Parathyroid adenoma (tissue), 2 donors: ENCODE measurements around the gene TGM2.
A peak's percentile ranks its signal among the peaks of the same experiment; 100 is the strongest.

ENCODE experiments used
- H2AFZ ChIP-seq: fragments of 300-600 bp; sonication (generic); one replicate; pipeline ENCODE4 v1.7.0; 2017; ENCODE audit warnings: antibody characterized with exemption, mild to moderate bottlenecking
- H3K27ac ChIP-seq: fragments of 300-600 bp; sonication (generic); one replicate; pipeline ENCODE4 v1.7.0; 2017
- H3K27me3 ChIP-seq: fragments of 300-600 bp; sonication (generic); one replicate; pipeline ENCODE4 v1.7.0; 2017; ENCODE audit warnings: low read length; ENCODE audit not compliant: control insufficient read depth, insufficient read depth
- H3K36me3 ChIP-seq: fragments of 300-600 bp; sonication (generic); one replicate; pipeline ENCODE4 v1.7.0; 2017; ENCODE audit warnings: low read length; ENCODE audit not compliant: control insufficient read depth, insufficient read depth
- H3K4me1 ChIP-seq: fragments of 300-600 bp; sonication (generic); one replicate; pipeline ENCODE4 v1.7.0; 2017; ENCODE audit warnings: control low read depth
- H3K4me2 ChIP-seq: fragments of 300-600 bp; sonication (generic); one replicate; pipeline ENCODE4 v1.7.0; 2017; ENCODE audit warnings: low read length
- H3K4me3 ChIP-seq: fragments of 300-600 bp; sonication (generic); one replicate; pipeline ENCODE4 v1.7.0; 2017; ENCODE audit warnings: low read depth, low read length
- H3K79me2 ChIP-seq: fragments of 300-600 bp; sonication (generic); one replicate; pipeline ENCODE4 v1.7.0; 2017; ENCODE audit warnings: control low read depth
- H3K9ac ChIP-seq: fragments of 300-600 bp; sonication (generic); one replicate; pipeline ENCODE4 v1.7.0; 2017; ENCODE audit warnings: mild to moderate bottlenecking
- H3K9me3 ChIP-seq: fragments of 300-600 bp; sonication (generic); one replicate; pipeline ENCODE4 v1.7.0; 2017; ENCODE audit warnings: low read length; ENCODE audit not compliant: control insufficient read depth
- CTCF ChIP-seq: fragments of 300-600 bp; sonication (generic); IDR thresholded peaks from one replicate; pipeline ENCODE4 v1.7.0; 2017; ENCODE audit warnings: antibody characterized with exemption, mild to moderate bottlenecking
- donor health status: primary hyperparathyroidism.

Gene TGM2

GRCh38 chr20:38187517-38187916 is 22.4 kb upstream of the TGM2 start:
- Histone ChIP-seq H3K4me2 (no peak overlapping the region), H3K36me3 (no peaks in the 10 kb centered on the region), H3K9ac (no peak overlapping the region), H3K9me3 (no peaks in the 10 kb centered on the region), H3K4me3 (no peak overlapping the region), H2AFZ (no peak overlapping the region), H3K4me1 (no peaks in the 10 kb centered on the region), H3K79me2 (no peaks in the 10 kb centered on the region), H3K27me3 (no peaks in the 10 kb centered on the region), H3K27ac (no peak overlapping the region)
- TF ChIP-seq CTCF: peak; percentile 22

- H3K4me1 ChIP-seq: no peaks in the 10 kb centered on the region
- H3K27ac ChIP-seq: no peak overlapping the region
- no peak for TF ChIP-seq CTCF
- no peaks in the 10 kb centered on the region for H3K79me2 ChIP-seq
- H3K9ac ChIP-seq: no peak overlapping the region
- no peak overlapping the region for H2AFZ ChIP-seq
- H3K9me3 ChIP-seq: no peaks in the 10 kb centered on the region
- H3K27me3 ChIP-seq: no peaks in the 10 kb centered on the region
- H3K36me3 ChIP-seq: no peaks in the 10 kb centered on the region
- no peak overlapping the region for H3K4me2 ChIP-seq
- H3K4me3 ChIP-seq: no peak overlapping the region
These were observed 21.7 kb upstream of the TGM2 start for GRCh38 chr20:38186788-38187221.

- no peaks in the 10 kb centered on the region for H3K9me3 ChIP-seq
- H3K79me2 ChIP-seq: no peaks in the 10 kb centered on the region
- H3K9ac ChIP-seq: no peak overlapping the region
- H3K4me1 ChIP-seq: no peaks in the 10 kb centered on the region
- no peaks in the 10 kb centered on the region for H3K36me3 ChIP-seq
- no peaks in the 10 kb centered on the region for H3K27me3 ChIP-seq
- H3K4me2 ChIP-seq: no peak overlapping the region
- TF ChIP-seq CTCF: no peak
- no peak overlapping the region for H2AFZ ChIP-seq
- H3K4me3 ChIP-seq: no peak overlapping the region
- H3K27ac ChIP-seq: no peak overlapping the region
These were observed 19.0 kb upstream of the TGM2 start for GRCh38 chr20:38184101-38184500.

GRCh38 chr20:38181971-38182370 is 16.9 kb upstream of the TGM2 start:
- H2AFZ ChIP-seq: no peak overlapping the region
- no peaks in the 10 kb centered on the region for H3K27me3 ChIP-seq
- no peak overlapping the region for H3K4me3 ChIP-seq
- no peak overlapping the region for H3K4me2 ChIP-seq
- no peaks in the 10 kb centered on the region for H3K4me1 ChIP-seq
- no peak for TF ChIP-seq CTCF
- H3K79me2 ChIP-seq: no peaks in the 10 kb centered on the region
- no peaks in the 10 kb centered on the region for H3K9me3 ChIP-seq
- no peak overlapping the region for H3K9ac ChIP-seq
- no peaks in the 10 kb centered on the region for H3K36me3 ChIP-seq
- H3K27ac ChIP-seq: no peak overlapping the region

GRCh38 chr20:38181207-38181801 is 16.2 kb upstream of the TGM2 start:
- Histone ChIP-seq H3K27ac (no peak overlapping the region), H3K4me3 (no peak overlapping the region), H3K79me2 (no peaks in the 10 kb centered on the region), H3K9me3 (no peaks in the 10 kb centered on the region), H3K4me1 (no peaks in the 10 kb centered on the region), H3K36me3 (no peaks in the 10 kb centered on the region), H3K9ac (no peak overlapping the region), H3K27me3 (no peaks in the 10 kb centered on the region), H3K4me2 (no peak overlapping the region), H2AFZ (no peak overlapping the region)
- TF ChIP-seq CTCF: no peak
